Vagina (tissue), 2 donors: ENCODE results near the gene MORF4L2.

Experiments used
- POLR2A ChIP-seq, 2 donors: fragments of 450-650 bp; IDR thresholded peaks; one replicate each; pipeline ENCODE4 v1.6.1; 2017; ENCODE audit warnings: antibody characterized with exemption in 2 of 2, mild to moderate bottlenecking in 2 of 2, moderate library complexity in 2 of 2
- POLR2AphosphoS5 ChIP-seq, 2 donors: sonication (generic); formaldehyde crosslinking; IDR thresholded peaks; one replicate each; pipeline ENCODE4 v1.9.0; 2017; ENCODE audit warnings: antibody characterized with exemption in 2 of 2, mild to moderate bottlenecking in 2 of 2, low read depth in 1 of 2; ENCODE audit not compliant: insufficient read depth in 1 of 2

DNA sequence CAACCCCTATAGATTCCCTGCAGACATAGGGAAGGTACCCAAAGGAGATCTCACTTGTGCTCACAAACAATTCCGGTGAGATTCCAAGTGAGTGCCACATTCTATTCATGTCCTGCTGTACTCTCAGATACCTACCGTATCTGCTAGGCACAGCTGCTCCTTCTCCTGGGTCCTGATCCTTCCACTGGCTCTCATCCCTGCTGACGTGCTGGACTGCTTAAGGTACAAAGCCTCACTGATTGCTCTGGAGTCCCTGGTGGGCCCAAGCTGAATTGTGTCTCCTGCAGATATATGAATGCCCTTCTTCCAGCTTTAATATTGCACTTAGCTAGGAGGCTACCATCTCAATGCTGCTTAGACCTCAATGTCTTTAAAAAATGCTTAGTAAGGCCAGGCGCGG, 55.4 kb downstream of the MORF4L2 start:
- TF ChIP-seq POLR2AphosphoS5 (IDR thresholded peaks at IDR 0.05; ENCODE audit: insufficient read depth in 1 of 2, low read depth in 1 of 2) (no peak), POLR2A (IDR thresholded peaks at IDR 0.05) (no peak)
